SK-MEL-5 (cell line): Measurements from ENCODE around the gene PF4V1. TPM values are rescaled to one million over a fixed set of nuclear protein-coding genes. Genes with fewer than 3 reads are reported as not detected.

Source experiments
- DNase-seq: peaks from one replicate; pipeline ENCODE4 v3.0.0-alpha.2; 2016; ENCODE audit warnings: low read depth, low spot score
- in situ Hi-C: cut with HindIII; loops from 2 replicates; pipeline ENCODE4 v1.10.0; 2016; ENCODE audit warnings: low sequenced_read_pairs, high pct_unique_total_duplicates, low pct_unique_long_range_greater_than_20kb
- polyA plus RNA-seq, 2 experiments: library from polyadenylated mRNA; depleted of rRNA; stranded (reverse); fragments of >200 nt; gene quantifications; 2 replicates each; pipeline ENCODE4 v1.2.3, GENCODE V29; 2015
- total RNA-seq: library from RNA; depleted of rRNA; stranded (reverse); fragments of >200 nt; shearing (Covaris generic); gene quantifications from 2 replicates; pipeline ENCODE4 v1.2.3, GENCODE V29; 2014; rRNA removed

PF4V1 gene, protein sequence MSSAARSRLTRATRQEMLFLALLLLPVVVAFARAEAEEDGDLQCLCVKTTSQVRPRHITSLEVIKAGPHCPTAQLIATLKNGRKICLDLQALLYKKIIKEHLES
- not detected in 2 replicates for total RNA-seq
- polyA plus RNA-seq (2015; cell fraction: cytosol; rRNA removed): not detected in 2 replicates
- not detected in 2 replicates for polyA plus RNA-seq (2015; cell fraction: nucleus; rRNA removed)

DNA sequence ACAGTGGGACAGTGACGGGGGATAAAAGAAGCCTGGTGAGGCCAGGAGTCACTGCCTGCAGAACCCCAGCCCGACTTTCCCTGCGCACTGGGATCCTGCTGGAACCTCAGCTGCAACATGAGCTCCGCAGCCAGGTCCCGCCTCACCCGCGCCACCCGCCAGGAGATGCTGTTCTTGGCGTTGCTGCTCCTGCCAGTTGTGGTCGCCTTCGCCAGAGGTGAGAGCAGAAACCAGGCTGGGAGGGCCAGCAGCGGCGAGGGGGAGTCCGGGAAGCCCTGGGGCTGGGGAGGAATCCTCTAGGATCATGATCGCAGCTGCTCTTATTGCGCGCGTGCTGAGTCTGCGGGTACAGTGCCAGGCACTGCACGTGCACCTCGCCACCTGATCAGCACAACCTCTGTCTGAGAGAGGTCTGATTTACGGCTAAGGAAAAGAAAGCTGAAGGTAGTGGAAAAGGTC lies at the start of gene PF4V1:
TSS of gene PF4V1 (plus strand) at position 51 of the 459 bp plus-strand sequence. CDS start at position 118, 67 bp downstream.
- in situ Hi-C loops: no loop called here
- no peak for DNase-seq

- in situ Hi-C loops: no loop called here
- DNase-seq: peak; percentile 83
Measured at GRCh38 chr4:73810191-73810590, 42.9 kb upstream of the PF4V1 start.

DNA sequence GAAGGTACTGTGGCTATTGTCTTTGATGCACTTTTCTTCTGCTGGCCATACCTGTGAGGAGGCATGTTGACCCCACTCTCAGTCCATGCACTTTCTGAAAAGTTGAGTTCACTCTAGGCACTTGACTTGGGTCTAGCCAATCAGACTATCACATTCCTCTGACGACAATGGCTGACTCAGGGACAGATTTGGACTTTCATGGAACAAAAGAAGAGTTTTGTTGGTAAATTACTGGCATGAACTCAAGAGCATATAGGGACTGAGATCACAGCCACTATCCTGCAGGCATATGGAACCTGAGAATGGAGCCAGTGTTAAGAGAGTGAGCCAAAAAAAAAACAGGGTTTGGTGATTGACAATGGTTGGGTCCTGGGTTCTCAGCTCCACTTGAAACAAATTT lies 41.3 kb upstream of the PF4V1 start:
- peak; percentile 96 for DNase-seq
- in situ Hi-C loops: no loop called here

DNA sequence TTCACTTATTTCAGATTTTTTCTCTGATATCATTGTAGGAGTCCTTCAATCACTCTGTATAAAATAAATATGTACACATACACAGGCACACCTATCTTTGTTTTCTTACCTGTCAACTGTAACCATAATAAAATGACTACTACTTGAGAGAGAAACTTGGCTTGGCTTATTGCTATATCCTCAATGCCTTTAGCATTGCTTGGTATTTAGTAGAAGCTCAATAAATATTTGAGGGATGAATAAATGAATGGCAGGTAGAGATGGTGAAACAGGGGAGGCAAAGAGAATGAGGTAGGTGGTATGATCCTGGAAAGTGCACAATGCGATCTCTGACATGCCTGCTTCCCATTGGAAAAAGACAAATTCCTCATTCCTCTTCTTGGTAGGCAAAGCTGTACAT lies 38.4 kb upstream of the PF4V1 start:
- in situ Hi-C loops: no loop called here

DNA sequence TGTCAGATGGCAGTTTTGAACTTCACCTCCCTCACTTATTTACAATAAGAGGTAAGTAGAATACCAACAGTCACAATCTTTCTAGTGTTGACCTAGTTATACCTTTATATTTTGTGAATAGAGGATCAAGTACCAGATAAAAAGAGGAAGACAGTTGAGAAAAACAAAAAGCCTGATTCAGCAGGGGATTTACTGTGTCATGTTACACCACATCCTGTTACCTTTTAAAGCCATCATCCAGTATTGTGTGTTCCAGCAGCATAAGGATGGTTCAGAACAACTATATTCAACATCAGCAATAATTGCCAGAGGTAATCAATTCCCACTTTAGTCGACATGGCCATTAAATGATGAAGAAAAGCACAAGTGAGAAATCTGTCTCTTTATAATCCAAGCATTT lies 38.0 kb upstream of the PF4V1 start:
- in situ Hi-C loops: no loop called here
- no peak for DNase-seq

More for the DNA sequence above, 38.4 kb upstream of the PF4V1 start:
- DNase-seq: no peak

DNA sequence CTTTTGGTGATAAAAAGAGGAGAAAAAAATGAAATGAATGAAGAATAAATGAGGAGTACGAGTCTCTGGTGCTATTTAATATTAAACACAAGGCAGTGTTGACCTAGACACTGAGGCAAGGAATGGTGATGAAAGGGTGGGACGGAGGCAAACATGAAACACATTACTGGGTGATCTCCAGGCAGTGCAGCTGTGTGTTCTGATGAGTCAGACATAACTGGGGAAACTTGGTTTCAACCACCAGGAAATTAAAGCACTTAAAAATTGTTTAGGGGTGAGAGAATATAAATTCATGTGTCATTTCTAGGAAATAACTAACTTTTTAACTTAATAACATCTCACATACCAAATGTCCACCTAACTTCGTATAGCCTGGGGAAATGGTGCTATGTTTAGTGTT lies 36.3 kb upstream of the PF4V1 start:
- in situ Hi-C loops: no loop called here
- no peak for DNase-seq

- in situ Hi-C loops: no loop called here
- no peak for DNase-seq
Measured at GRCh38 chr4:73817341-73817740, 35.8 kb upstream of the PF4V1 start.

DNA sequence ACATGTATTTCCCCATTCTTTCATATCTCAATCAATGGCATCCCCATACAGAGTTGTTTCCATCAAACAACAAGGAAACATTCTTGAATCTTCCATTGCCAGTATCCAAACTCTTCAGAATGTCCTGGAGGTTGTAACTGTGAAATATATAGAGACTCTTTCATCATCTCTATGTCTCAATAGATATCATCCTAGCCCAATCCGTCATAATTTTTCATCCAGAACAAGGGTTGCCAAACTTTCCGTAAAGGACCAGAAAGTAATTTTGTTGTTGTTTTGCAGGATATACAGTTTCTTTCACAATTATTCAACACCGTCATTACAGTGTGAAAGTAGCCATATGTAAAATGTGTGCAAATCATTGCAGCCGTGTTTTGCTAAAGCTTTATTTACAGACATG lies 31.8 kb upstream of the PF4V1 start:
- no peak for DNase-seq
- in situ Hi-C loops: no loop called here

GRCh38 chr4:73822389-73822788 lies 30.7 kb upstream of the PF4V1 start:
- no peak for DNase-seq
- in situ Hi-C loops: no loop called here

GRCh38 chr4:73822812-73823504 lies 30.1 kb upstream of the PF4V1 start:
- in situ Hi-C loops: no loop called here
- no peak for DNase-seq

GRCh38 chr4:73823760-73824159 lies 29.3 kb upstream of the PF4V1 start:
- in situ Hi-C loops: no loop called here
- DNase-seq: no peak

GRCh38 chr4:73828956-73829355 lies 24.1 kb upstream of the PF4V1 start:
- in situ Hi-C loops: no loop called here
- DNase-seq: peak; percentile 93

GRCh38 chr4:73831569-73831968 lies 21.5 kb upstream of the PF4V1 start:
- in situ Hi-C loops: no loop called here
- DNase-seq: no peak

DNA sequence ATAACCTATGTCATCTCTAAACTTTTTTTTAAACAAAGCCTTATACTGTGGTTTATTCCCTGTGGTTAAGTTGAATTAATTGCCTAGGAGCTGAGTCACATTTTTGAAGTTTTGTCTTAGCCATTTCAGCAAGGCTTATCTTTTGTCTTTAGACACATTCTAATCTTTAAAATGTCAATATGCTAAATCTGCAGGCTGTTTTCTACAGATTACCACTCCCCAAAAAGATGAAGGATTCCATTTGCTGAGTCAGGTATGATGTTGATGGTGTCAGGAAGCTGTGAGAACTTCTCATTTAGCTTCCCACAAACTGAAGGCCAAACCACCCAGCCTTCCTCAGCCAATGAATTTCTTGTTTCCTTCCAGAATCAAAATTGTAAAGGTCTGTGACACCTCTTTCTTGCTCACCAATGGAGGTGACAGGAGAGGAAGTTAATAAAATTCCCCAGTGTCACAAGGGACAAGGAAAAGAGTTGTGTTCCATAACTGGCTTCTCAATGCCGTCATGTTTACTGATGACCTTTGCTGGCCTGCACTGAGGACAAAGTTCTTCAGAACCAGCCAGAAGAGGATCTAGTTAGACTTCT lies 20.4 kb upstream of the PF4V1 start:
- peak; percentile 52 for DNase-seq
- in situ Hi-C loops: no loop called here

- no peak for DNase-seq
- in situ Hi-C loops: no loop called here
Measured at GRCh38 chr4:73836373-73837279, 16.5 kb upstream of the PF4V1 start, which contains the start of gene CXCL6. CXCL6 (plus strand) TSS chr4:73836678; CDS start chr4:73836751, 73 bp downstream.

- in situ Hi-C loops: no loop called here
- DNase-seq: no peak
Measured at GRCh38 chr4:73839071-73839470, 14.0 kb upstream of the PF4V1 start.

GRCh38 chr4:73839715-73840114 lies 13.4 kb upstream of the PF4V1 start:
- in situ Hi-C loops: no loop called here
- no peak for DNase-seq
